HG02588 (cell line): Measurements from ENCODE around the gene KCTD16.

Experiments
- ATAC-seq: cut with Tn5 transposase; IDR thresholded peaks from one replicate; pipeline ENCODE4 v1.9.1; 2021; ENCODE audit warnings: mild to moderate bottlenecking, moderate library complexity; ENCODE audit not compliant: unreplicated experiment

Gene KCTD16

GRCh38 chr5:144205141-144205551, 34.5 kb downstream of the KCTD16 start:
- ATAC-seq: no peak

- ATAC-seq: no peak
Measured at GRCh38 chr5:144206141-144206540, 35.5 kb downstream of the KCTD16 start.

- ATAC-seq: no peak
Measured at GRCh38 chr5:144207875-144208444, 37.3 kb downstream of the KCTD16 start.

GRCh38 chr5:144209361-144209760, 38.7 kb downstream of the KCTD16 start:
- ATAC-seq: no peak

- no peak for ATAC-seq
Measured at GRCh38 chr5:144210655-144211054, 40.0 kb downstream of the KCTD16 start.

- no peak for ATAC-seq
Measured at GRCh38 chr5:144219869-144220268, 49.2 kb downstream of the KCTD16 start.

GRCh38 chr5:144227363-144227999, 56.8 kb downstream of the KCTD16 start:
- no peak for ATAC-seq

GRCh38 chr5:144230806-144231205, 60.1 kb downstream of the KCTD16 start:
- no peak for ATAC-seq

GRCh38 chr5:144232285-144232684, 61.6 kb downstream of the KCTD16 start:
- no peak for ATAC-seq

GRCh38 chr5:144236499-144236898, 65.8 kb downstream of the KCTD16 start:
- ATAC-seq: no peak

- ATAC-seq: no peak
Measured at GRCh38 chr5:144237851-144238250, 67.2 kb downstream of the KCTD16 start.

- ATAC-seq: no peak
Measured at GRCh38 chr5:144247131-144247530, 76.5 kb downstream of the KCTD16 start.

GRCh38 chr5:144248015-144248414, 77.3 kb downstream of the KCTD16 start:
- ATAC-seq: no peak

- ATAC-seq: no peak
Measured at GRCh38 chr5:144249755-144250464, 79.2 kb downstream of the KCTD16 start.

- no peak for ATAC-seq
Measured at GRCh38 chr5:144254552-144254951, 83.9 kb downstream of the KCTD16 start.

- no peak for ATAC-seq
Measured at GRCh38 chr5:144260121-144260520, 89.4 kb downstream of the KCTD16 start.

GRCh38 chr5:144265643-144266247, 95.1 kb downstream of the KCTD16 start:
- ATAC-seq: no peak

GRCh38 chr5:144267961-144268513, 97.4 kb downstream of the KCTD16 start:
- ATAC-seq: no peak

GRCh38 chr5:144273232-144274027, 102.8 kb downstream of the KCTD16 start:
- no peak for ATAC-seq

- ATAC-seq: no peak
Measured at GRCh38 chr5:144275329-144275728, 104.7 kb downstream of the KCTD16 start.
